HG03439 (cell line): ENCODE results near the gene DOK6.
"Not testable (repeated sequence)": the region's sequence is repeated elsewhere in the genome, so short reads cannot be mapped to it uniquely, and the experiment has no call there.

Experiments used
- ATAC-seq: cut with Tn5 transposase; IDR thresholded peaks from one replicate; pipeline ENCODE4 v1.9.1; 2021; ENCODE audit warnings: mild to moderate bottlenecking, moderate library complexity; ENCODE audit not compliant: unreplicated experiment

DOK6 gene

GRCh38 chr18:69400253-69400975, at the start of gene DOK6:
DOK6 (plus strand) TSS chr18:69400888.
- ATAC-seq, result no peak

GRCh38 chr18:69353023-69353422, 47.7 kb upstream of the DOK6 start:
- no peak for ATAC-seq

GRCh38 chr18:69357590-69357989, 43.1 kb upstream of the DOK6 start:
- ATAC-seq, result no peak

- no peak for ATAC-seq
These were observed 42.3 kb upstream of the DOK6 start for GRCh38 chr18:69358212-69358895.

- not testable (repeated sequence) for ATAC-seq
These were observed 40.9 kb upstream of the DOK6 start for GRCh38 chr18:69359768-69360167.

- ATAC-seq, result no peak
These were observed 35.8 kb upstream of the DOK6 start for GRCh38 chr18:69364930-69365329.

GRCh38 chr18:69365658-69366057, 35.0 kb upstream of the DOK6 start:
- ATAC-seq, result no peak

- ATAC-seq, result no peak
These were observed 33.6 kb upstream of the DOK6 start for GRCh38 chr18:69367104-69367503.

- ATAC-seq, result no peak
These were observed 29.0 kb upstream of the DOK6 start for GRCh38 chr18:69371729-69372128.

GRCh38 chr18:69380324-69380723, 20.4 kb upstream of the DOK6 start:
- no peak for ATAC-seq

- no peak for ATAC-seq
These were observed 17.5 kb upstream of the DOK6 start for GRCh38 chr18:69383186-69383585.

- no peak for ATAC-seq
These were observed 13.5 kb upstream of the DOK6 start for GRCh38 chr18:69387186-69387585.

- no peak for ATAC-seq
These were observed 12.5 kb upstream of the DOK6 start for GRCh38 chr18:69388222-69388621.

GRCh38 chr18:69397096-69397495, 3.6 kb upstream of the DOK6 start:
- no peak for ATAC-seq

GRCh38 chr18:69399253-69399652, 1.4 kb upstream of the DOK6 start:
- ATAC-seq, result no peak

- no peak for ATAC-seq
These were observed 213 bp downstream of the DOK6 start for GRCh38 chr18:69400976-69401225.

- ATAC-seq, result no peak
These were observed 711 bp downstream of the DOK6 start for GRCh38 chr18:69401226-69401971.

- ATAC-seq, result no peak
These were observed 1.4 kb downstream of the DOK6 start for GRCh38 chr18:69401972-69402532.

GRCh38 chr18:69402533-69402989, 1.9 kb downstream of the DOK6 start:
- no peak for ATAC-seq

- no peak for ATAC-seq
These were observed 7.8 kb downstream of the DOK6 start for GRCh38 chr18:69408522-69408921.

- no peak for ATAC-seq
These were observed 10.5 kb downstream of the DOK6 start for GRCh38 chr18:69411199-69411598.

- no peak for ATAC-seq
These were observed 13.5 kb downstream of the DOK6 start for GRCh38 chr18:69414184-69414583.
